Measurements from ENCODE around the gene SLC30A4. TPM values are rescaled to one million over a fixed set of nuclear protein-coding genes. Genes with fewer than 3 reads are reported as not detected.
A peak's percentile ranks its signal among the peaks of the same experiment; 100 is the strongest.

SLC30A4 gene
- polyA plus RNA-seq, 3 donors from 2014 or later: 2.9 to 6.4 (median 4.0) TPM

DNA sequence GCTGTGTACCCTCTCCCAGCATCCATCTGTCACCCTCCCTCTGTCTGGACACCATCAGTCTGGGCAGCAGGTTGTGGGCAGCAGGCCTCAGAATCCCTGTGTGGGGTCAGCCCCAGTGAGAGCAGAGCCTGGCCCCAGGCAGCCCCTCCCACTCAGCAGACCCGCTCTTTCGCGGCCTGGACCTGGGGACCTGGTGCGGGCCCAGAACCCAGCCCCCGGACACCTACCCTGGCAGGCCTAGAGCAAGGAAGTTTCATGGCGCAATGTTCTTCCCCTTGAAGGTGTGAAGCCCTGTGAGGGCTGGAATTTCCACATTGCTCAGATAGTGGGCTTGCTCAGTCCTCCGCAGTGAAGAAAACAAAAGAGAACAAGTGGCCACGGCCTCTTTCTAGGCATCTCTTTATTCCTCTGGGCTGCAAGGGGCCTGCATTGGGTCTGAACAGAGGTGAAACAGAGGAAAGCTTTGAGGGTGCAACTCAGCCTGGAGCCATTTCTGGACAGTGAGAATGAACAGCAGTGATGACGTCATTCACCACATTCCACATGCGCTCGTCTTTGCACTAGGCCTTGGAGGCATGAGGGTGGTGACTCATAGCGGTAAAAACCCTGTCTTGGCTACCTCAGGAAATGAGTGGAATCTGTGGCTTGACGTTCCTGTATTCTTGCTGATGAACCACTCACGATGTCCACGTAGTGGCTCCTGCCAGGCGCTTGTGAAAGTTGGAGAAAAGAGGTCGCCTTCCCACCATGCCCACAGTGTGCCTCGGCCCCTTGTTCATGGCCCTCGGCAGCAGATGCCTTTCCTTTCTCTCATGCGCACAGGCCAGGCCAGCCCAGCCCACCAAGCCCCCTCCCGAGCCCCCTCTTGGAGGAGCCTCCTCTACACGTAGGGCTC, 66.1 kb downstream of the SLC30A4 start:
- Mint-ChIP-seq H3K4me1 (peaks cover 32 to 57% of the 10 kb centered on the region in 2 donors), H3K4me3 (peak overlapping the region in 4 of 5 donors; percentile 11 to 65 (median 34)), H3K36me3 (no peaks in the 10 kb centered on the region), H3K27ac (peak overlapping the region; percentile 57 to 91 (median 80)), H3K9me3 (peaks cover 0 to 5% (median 0%) of the 10 kb centered on the region in 6 donors), H3K27me3 (ENCODE audit: low read depth in 3 of 3) (peaks cover 13 to 29% (median 14%) of the 10 kb centered on the region in 3 donors)
- DNase-seq: peak; percentile 60 to 74 (median 66)

- peak overlapping the region; percentile 16 to 64 (median 48) for H3K4me3 Mint-ChIP-seq
- peak; percentile 68 to 70 (median 68) for DNase-seq
- H3K27ac Mint-ChIP-seq: peak overlapping the region; percentile 37 to 93 (median 74)
- no peaks in the 10 kb centered on the region for H3K9me3 Mint-ChIP-seq
- no peaks in the 10 kb centered on the region for H3K36me3 Mint-ChIP-seq
- H3K4me1 Mint-ChIP-seq: peaks cover 32 to 57% of the 10 kb centered on the region in 2 donors
- peaks cover 3 to 15% (median 7%) of the 10 kb centered on the region in 3 donors for H3K27me3 Mint-ChIP-seq (ENCODE audit: low read depth in 3 of 3)
Measured at GRCh38 chr15:45454814-45455213, 67.7 kb downstream of the SLC30A4 start.

DNA sequence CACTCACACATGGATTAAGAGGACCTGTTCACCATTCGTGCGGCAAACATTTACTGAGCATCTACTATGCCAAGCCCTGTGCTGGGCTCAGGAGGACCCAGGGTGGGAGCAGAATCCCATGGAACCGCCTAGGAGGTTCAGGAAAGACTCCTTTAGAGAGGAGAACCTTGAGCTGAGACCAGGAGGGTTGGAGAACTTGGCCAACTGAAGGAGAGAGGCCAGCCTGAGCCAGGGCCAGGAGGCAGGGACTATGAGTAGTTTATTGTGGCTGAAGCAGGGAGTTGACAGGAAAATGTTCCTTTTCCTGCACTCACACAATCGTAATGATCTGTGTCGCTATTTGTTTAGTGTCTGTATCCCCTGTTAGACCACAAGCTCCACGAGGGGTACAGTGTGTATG, 71.3 kb downstream of the SLC30A4 start:
- Mint-ChIP-seq H3K4me1 (peaks cover 16 to 27% of the 10 kb centered on the region in 2 donors), H3K36me3 (no peaks in the 10 kb centered on the region), H3K9me3 (no peaks in the 10 kb centered on the region), H3K27me3 (ENCODE audit: low read depth in 3 of 3) (peaks cover 2 to 4% (median 3%) of the 10 kb centered on the region in 3 donors), H3K4me3 (no peak overlapping the region), H3K27ac (peak overlapping the region in 1 of 6 donors; percentile 69)
- no peak for DNase-seq

DNA sequence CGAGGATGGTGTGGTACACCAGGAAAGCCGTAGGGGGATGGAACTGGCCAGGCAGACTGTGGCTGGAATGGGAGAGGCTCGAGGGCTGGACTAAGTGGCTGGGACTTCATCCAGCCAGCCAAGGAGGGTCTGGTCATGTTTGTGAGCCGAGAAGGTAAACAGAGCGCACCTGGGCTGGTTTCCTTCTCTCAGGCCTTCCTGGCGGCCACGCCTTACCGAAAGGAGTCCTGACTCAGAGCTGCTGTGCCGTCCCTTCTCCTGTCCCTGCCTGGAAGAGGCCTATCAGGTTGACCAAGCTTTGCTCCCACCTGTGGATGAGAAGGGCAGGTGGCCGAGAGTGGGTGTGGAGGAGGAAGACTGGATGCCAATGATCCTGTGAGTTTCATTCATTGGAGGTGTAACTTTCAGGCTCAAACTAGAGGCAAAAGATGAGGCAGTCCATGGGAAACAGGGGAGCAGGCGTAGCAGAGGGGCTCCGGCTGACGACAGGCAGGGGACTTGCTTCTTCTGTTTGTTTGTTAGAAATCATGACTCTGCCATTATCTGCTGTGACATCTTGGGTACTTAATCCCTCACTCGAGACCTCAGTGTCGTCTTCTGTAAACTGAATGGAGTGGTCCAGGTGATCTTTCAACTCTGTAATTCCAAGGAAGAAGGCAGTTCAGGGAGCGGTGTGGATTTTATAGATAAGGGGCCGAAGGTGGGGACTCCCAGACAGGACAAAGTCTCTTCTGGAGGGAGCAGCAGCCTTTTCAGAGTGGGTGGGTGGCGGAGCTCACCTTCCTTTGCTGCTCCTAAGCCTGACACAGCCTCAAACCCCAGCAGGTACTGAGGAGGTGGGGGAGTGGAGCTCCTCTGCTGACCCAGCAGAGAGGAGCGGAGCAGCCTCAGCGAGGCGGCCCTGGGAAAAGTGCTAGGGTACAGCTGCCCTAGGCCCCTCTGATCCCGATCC, 72.4 kb downstream of the SLC30A4 start:
- H3K27ac Mint-ChIP-seq: peak overlapping the region in 1 of 6 donors; percentile 42
- no peaks in the 10 kb centered on the region for H3K9me3 Mint-ChIP-seq
- no peak overlapping the region for H3K4me3 Mint-ChIP-seq
- peaks cover 0 to 4% (median 3%) of the 10 kb centered on the region in 3 donors for H3K27me3 Mint-ChIP-seq (ENCODE audit: low read depth in 3 of 3)
- no peak for DNase-seq
- H3K36me3 Mint-ChIP-seq: no peaks in the 10 kb centered on the region
- peaks cover 14 to 18% of the 10 kb centered on the region in 2 donors for H3K4me1 Mint-ChIP-seq

GRCh38 chr15:45449395-45449794, 73.2 kb downstream of the SLC30A4 start:
- Mint-ChIP-seq H3K4me1 (peaks cover 7 to 10% of the 10 kb centered on the region in 2 donors), H3K9me3 (no peaks in the 10 kb centered on the region), H3K27ac (no peak overlapping the region), H3K36me3 (no peaks in the 10 kb centered on the region), H3K4me3 (no peak overlapping the region), H3K27me3 (ENCODE audit: low read depth in 3 of 3) (peaks cover 0 to 3% (median 0%) of the 10 kb centered on the region in 3 donors)
- no peak for DNase-seq

DNA sequence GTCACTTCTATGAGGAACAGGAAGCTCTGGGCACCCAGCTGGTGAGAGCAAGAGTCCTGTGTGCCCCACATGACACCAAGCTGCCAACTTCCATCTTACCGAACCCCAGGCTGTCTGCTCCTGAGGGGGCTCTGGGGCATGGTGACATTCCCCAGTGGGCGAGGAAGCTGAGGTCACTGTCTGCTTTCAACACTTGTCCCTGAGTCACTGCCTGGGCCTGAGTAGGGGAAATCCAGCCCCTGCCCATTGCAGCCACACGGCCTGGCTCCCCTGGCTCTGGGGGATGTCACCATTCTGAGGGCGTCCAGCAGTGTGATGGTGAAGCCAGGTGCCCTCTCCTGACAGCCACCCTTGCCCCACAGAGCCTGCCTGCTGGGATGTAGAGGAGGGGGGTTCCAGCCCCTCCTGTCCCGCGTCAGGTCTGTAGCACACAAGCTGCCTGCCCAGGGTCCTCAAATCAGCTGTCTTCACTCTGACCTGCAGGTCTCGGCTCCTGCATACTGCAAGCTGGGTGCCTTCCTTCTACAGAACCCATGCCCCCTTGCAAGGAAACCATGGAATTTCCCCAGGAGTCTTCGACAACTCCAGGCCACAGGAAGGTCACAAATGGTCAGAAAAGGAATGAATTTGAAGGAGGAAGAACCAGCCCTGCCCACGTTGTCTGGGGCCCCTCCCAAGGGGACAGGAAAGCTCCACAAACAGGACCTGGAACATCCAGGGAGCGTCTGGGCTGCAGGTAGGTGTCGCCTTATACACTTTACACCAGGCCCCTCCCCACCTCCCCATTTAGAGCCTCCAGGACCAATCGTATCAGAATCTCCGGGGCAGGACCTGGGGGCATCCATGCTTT, 74.3 kb downstream of the SLC30A4 start:
- peaks cover 0 to 3% (median 3%) of the 10 kb centered on the region in 3 donors for H3K27me3 Mint-ChIP-seq (ENCODE audit: low read depth in 3 of 3)
- H3K4me1 Mint-ChIP-seq: no peaks in the 10 kb centered on the region
- no peak for DNase-seq
- no peak overlapping the region for H3K27ac Mint-ChIP-seq
- H3K36me3 Mint-ChIP-seq: no peaks in the 10 kb centered on the region
- H3K9me3 Mint-ChIP-seq: no peaks in the 10 kb centered on the region
- no peak overlapping the region for H3K4me3 Mint-ChIP-seq

GRCh38 chr15:45443645-45444044, 78.9 kb downstream of the SLC30A4 start:
- Mint-ChIP-seq H3K27ac (no peak overlapping the region), H3K4me3 (no peak overlapping the region), H3K27me3 (ENCODE audit: low read depth in 3 of 3) (peaks cover 0 to 3% (median 2%) of the 10 kb centered on the region in 3 donors), H3K9me3 (no peaks in the 10 kb centered on the region), H3K36me3 (no peaks in the 10 kb centered on the region), H3K4me1 (no peaks in the 10 kb centered on the region)
- DNase-seq: no peak

DNA sequence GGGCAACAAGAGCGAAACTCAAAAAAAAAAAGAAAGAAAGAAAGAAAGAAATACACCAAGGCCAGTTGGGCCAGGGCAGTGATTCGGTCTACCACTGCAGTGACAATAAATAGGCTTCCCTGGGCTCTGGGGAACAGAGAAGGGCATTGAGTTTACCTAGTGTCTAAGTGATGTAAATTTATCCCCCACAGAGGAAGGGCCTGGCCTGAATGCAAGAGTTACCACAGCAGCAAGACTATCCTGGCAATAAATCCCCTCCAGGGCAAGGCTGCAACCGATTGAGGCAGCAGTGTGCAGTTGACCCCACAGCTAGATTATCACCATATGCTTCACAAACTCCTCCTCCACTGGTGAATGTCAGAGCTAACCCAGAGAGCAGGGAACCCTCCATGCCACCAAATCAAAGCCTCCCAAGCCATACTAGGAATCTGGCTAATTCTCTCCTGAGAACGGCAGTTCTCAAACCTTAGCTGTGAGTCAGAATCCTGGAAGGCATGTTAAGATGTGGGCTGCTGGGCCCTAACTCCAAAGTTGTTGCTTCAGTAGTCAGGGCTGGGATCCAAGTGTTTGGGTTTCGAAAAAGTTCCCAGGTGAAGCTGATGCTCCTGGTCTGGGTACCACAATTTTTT, 79.9 kb downstream of the SLC30A4 start:
- H3K4me3 Mint-ChIP-seq: no peak overlapping the region
- H3K36me3 Mint-ChIP-seq: no peaks in the 10 kb centered on the region
- no peak for DNase-seq
- H3K9me3 Mint-ChIP-seq: no peaks in the 10 kb centered on the region
- peak overlapping the region in 1 of 6 donors; percentile 44 for H3K27ac Mint-ChIP-seq
- H3K27me3 Mint-ChIP-seq (ENCODE audit: low read depth in 3 of 3): peaks cover 0 to 3% (median 2%) of the 10 kb centered on the region in 3 donors
- no peaks in the 10 kb centered on the region for H3K4me1 Mint-ChIP-seq

DNA sequence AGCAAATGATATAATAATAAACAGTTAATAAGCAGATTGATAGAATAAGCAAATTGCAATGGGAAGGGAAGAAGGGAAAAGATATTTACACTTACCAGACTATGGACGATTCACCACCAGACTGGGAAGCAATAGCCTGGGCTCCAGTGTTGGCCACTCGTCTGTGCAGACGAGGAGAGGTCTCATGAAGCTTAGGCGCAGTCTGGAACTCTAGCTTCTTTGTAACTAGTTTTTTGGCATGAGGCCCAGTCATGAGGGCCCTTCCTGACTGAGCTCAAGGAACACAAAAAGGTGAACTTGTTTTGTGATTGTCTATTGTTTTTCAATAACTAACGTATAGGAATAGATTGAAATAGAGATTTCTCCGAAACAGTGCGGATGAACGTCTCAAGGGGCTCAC, 80.9 kb downstream of the SLC30A4 start:
- no peak for DNase-seq
- no peaks in the 10 kb centered on the region for H3K4me1 Mint-ChIP-seq
- H3K9me3 Mint-ChIP-seq: no peaks in the 10 kb centered on the region
- H3K27ac Mint-ChIP-seq: no peak overlapping the region
- H3K27me3 Mint-ChIP-seq (ENCODE audit: low read depth in 3 of 3): peaks cover 0 to 3% (median 2%) of the 10 kb centered on the region in 3 donors
- H3K4me3 Mint-ChIP-seq: no peak overlapping the region
- no peaks in the 10 kb centered on the region for H3K36me3 Mint-ChIP-seq

GRCh38 chr15:45441036-45441435, 81.5 kb downstream of the SLC30A4 start:
- Mint-ChIP-seq H3K27ac (no peak overlapping the region), H3K4me1 (no peaks in the 10 kb centered on the region), H3K9me3 (no peaks in the 10 kb centered on the region), H3K27me3 (ENCODE audit: low read depth in 3 of 3) (peaks cover 0 to 3% (median 2%) of the 10 kb centered on the region in 3 donors), H3K36me3 (no peaks in the 10 kb centered on the region), H3K4me3 (no peak overlapping the region)
- DNase-seq: no peak

DNA sequence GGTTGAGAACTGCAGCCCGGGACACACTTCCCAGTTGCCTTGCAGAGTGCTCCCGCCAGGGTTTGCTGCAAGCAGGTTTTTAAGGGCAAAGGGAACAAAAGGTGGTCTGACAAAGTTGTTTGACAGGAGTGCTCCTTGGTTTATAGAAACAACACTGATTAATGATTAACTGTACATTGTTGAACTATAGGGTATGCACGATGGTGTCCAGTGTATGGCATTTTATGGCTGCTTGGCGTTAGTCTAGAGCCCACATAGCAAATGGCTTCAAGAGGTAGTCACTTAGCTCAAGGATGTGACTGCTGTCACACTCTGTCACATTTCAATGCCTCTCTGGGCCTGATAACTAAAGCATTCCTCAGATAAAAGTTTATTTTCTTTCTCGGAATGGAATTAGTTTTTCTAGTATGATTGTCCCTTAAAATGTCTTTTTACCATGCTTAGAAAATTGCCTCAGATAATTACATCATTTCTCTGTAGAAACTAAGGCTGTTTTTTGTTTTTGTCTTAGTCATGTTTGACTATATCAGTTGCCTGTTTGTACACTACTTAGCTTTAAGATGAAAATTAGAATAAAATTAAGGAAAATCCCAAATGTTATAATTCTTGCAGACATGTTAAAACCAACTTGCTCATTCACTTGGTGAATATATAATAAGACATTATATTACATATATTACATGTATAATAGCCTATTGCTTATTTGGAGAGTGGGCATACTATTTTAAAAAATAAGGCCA, 82.9 kb downstream of the SLC30A4 start:
- Mint-ChIP-seq H3K36me3 (no peaks in the 10 kb centered on the region), H3K27me3 (ENCODE audit: low read depth in 3 of 3) (peaks cover 0 to 3% (median 2%) of the 10 kb centered on the region in 3 donors), H3K27ac (no peak overlapping the region)

More for the DNA sequence above, 82.9 kb downstream of the SLC30A4 start:
- H3K4me3 Mint-ChIP-seq: no peak overlapping the region
- H3K9me3 Mint-ChIP-seq: no peaks in the 10 kb centered on the region
- H3K4me1 Mint-ChIP-seq: no peaks in the 10 kb centered on the region
- no peak for DNase-seq

Measured in immature natural killer cell (primary cell).